ENCODE data around the gene SFXN1.

The SFXN1 gene

GRCh38 chr5:175466700-175467318 lies 11.6 kb upstream of the SFXN1 start:
- DNase-seq (ENCODE audit: low spot score) = peak; percentile 66

- no peak for DNase-seq (ENCODE audit: low spot score)
Measured at GRCh38 chr5:175467983-175468690, 10.2 kb upstream of the SFXN1 start.

- DNase-seq (ENCODE audit: low spot score) = no peak
Measured at GRCh38 chr5:175468892-175469291, 9.5 kb upstream of the SFXN1 start.

- no peak for DNase-seq (ENCODE audit: low spot score)
Measured at GRCh38 chr5:175469916-175470315, 8.4 kb upstream of the SFXN1 start.

GRCh38 chr5:175470781-175471180 lies 7.6 kb upstream of the SFXN1 start:
- DNase-seq (ENCODE audit: low spot score) = peak; percentile 49

- no peak for DNase-seq (ENCODE audit: low spot score)
Measured at GRCh38 chr5:175471196-175471595, 7.2 kb upstream of the SFXN1 start.

- no peak for DNase-seq (ENCODE audit: low spot score)
Measured at GRCh38 chr5:175471628-175472027, 6.7 kb upstream of the SFXN1 start.

- DNase-seq (ENCODE audit: low spot score) = no peak
Measured at GRCh38 chr5:175472378-175472777, 6.0 kb upstream of the SFXN1 start.

GRCh38 chr5:175475248-175475647 lies 3.1 kb upstream of the SFXN1 start:
- DNase-seq (ENCODE audit: low spot score) = no peak

- no peak for DNase-seq (ENCODE audit: low spot score)
Measured at GRCh38 chr5:175477440-175477839, 920 bp upstream of the SFXN1 start.

- no peak for DNase-seq (ENCODE audit: low spot score)
Measured at GRCh38 chr5:175478008-175478383, 364 bp upstream of the SFXN1 start.

- no peak for DNase-seq (ENCODE audit: low spot score)
Measured at GRCh38 chr5:175479125-175479881, 943 bp downstream of the SFXN1 start.

GRCh38 chr5:175483337-175483736 lies 5.0 kb downstream of the SFXN1 start:
- no peak for DNase-seq (ENCODE audit: low spot score)

GRCh38 chr5:175484322-175484721 lies 6.0 kb downstream of the SFXN1 start:
- DNase-seq (ENCODE audit: low spot score) = no peak

- no peak for DNase-seq (ENCODE audit: low spot score)
Measured at GRCh38 chr5:175484829-175485228, 6.5 kb downstream of the SFXN1 start.

GRCh38 chr5:175485631-175486030 lies 7.3 kb downstream of the SFXN1 start:
- DNase-seq (ENCODE audit: low spot score) = no peak

- DNase-seq (ENCODE audit: low spot score) = no peak
Measured at GRCh38 chr5:175487514-175488222, 9.3 kb downstream of the SFXN1 start.

- no peak for DNase-seq (ENCODE audit: low spot score)
Measured at GRCh38 chr5:175489693-175490443, 11.5 kb downstream of the SFXN1 start.

GRCh38 chr5:175491223-175491622 lies 12.9 kb downstream of the SFXN1 start:
- no peak for DNase-seq (ENCODE audit: low spot score)

GRCh38 chr5:175493260-175493659 lies 14.9 kb downstream of the SFXN1 start:
- no peak for DNase-seq (ENCODE audit: low spot score)

- no peak for DNase-seq (ENCODE audit: low spot score)
Measured at GRCh38 chr5:175493726-175494125, 15.4 kb downstream of the SFXN1 start.

Measured in Ammon's horn (tissue), 1 donor.